K562 (cell line): ENCODE results near the gene C1orf21.

ENCODE experiments used
- TF ChIP-seq, protein P1 (sequence below): sonication (generic); formaldehyde crosslinking; IDR thresholded peaks from 2 replicates; pipeline ENCODE4 v1.8.0; 2022; ENCODE audit warnings: mild to moderate bottlenecking, missing genetic modification reagents, borderline replicate concordance
- TF ChIP-seq, protein P2 (sequence below): fragments of 250-450 bp; sonication (Bioruptor Pico); IDR thresholded peaks from 2 replicates; pipeline ENCODE4 v1.5.0; 2020; ENCODE audit warnings: mild to moderate bottlenecking, borderline replicate concordance

DNA sequence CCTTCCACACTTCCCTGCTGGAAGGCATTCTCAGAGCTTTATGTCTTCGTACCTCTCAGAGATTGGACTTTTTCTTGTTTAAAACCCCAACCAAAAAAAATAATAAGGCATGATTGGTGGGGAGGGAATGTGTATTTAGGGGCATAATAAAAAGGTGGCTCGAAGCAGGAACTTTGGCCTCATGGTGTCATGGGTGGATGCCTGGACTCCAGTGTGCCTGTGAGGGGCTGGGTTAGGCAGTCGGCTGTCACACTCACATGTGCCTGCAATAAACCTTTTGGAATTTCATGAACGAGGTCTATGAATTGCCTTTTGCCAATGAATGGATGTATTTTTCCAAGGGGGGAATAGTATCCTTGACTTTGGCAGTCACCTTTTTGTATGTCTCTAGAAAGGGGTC, 236.6 kb downstream of the C1orf21 start:
- TF ChIP-seq, protein P1, sequence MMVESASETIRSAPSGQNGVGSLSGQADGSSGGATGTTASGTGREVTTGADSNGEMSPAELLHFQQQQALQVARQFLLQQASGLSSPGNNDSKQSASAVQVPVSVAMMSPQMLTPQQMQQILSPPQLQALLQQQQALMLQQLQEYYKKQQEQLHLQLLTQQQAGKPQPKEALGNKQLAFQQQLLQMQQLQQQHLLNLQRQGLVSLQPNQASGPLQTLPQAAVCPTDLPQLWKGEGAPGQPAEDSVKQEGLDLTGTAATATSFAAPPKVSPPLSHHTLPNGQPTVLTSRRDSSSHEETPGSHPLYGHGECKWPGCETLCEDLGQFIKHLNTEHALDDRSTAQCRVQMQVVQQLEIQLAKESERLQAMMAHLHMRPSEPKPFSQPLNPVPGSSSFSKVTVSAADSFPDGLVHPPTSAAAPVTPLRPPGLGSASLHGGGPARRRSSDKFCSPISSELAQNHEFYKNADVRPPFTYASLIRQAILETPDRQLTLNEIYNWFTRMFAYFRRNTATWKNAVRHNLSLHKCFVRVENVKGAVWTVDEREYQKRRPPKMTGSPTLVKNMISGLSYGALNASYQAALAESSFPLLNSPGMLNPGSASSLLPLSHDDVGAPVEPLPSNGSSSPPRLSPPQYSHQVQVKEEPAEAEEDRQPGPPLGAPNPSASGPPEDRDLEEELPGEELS, result no peak
- TF ChIP-seq, protein P2, sequence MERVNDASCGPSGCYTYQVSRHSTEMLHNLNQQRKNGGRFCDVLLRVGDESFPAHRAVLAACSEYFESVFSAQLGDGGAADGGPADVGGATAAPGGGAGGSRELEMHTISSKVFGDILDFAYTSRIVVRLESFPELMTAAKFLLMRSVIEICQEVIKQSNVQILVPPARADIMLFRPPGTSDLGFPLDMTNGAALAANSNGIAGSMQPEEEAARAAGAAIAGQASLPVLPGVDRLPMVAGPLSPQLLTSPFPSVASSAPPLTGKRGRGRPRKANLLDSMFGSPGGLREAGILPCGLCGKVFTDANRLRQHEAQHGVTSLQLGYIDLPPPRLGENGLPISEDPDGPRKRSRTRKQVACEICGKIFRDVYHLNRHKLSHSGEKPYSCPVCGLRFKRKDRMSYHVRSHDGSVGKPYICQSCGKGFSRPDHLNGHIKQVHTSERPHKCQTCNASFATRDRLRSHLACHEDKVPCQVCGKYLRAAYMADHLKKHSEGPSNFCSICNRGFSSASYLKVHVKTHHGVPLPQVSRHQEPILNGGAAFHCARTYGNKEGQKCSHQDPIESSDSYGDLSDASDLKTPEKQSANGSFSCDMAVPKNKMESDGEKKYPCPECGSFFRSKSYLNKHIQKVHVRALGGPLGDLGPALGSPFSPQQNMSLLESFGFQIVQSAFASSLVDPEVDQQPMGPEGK (CRISPR knock-in tag), result no peak
